ENCODE data around the gene POMT1.

DNA sequence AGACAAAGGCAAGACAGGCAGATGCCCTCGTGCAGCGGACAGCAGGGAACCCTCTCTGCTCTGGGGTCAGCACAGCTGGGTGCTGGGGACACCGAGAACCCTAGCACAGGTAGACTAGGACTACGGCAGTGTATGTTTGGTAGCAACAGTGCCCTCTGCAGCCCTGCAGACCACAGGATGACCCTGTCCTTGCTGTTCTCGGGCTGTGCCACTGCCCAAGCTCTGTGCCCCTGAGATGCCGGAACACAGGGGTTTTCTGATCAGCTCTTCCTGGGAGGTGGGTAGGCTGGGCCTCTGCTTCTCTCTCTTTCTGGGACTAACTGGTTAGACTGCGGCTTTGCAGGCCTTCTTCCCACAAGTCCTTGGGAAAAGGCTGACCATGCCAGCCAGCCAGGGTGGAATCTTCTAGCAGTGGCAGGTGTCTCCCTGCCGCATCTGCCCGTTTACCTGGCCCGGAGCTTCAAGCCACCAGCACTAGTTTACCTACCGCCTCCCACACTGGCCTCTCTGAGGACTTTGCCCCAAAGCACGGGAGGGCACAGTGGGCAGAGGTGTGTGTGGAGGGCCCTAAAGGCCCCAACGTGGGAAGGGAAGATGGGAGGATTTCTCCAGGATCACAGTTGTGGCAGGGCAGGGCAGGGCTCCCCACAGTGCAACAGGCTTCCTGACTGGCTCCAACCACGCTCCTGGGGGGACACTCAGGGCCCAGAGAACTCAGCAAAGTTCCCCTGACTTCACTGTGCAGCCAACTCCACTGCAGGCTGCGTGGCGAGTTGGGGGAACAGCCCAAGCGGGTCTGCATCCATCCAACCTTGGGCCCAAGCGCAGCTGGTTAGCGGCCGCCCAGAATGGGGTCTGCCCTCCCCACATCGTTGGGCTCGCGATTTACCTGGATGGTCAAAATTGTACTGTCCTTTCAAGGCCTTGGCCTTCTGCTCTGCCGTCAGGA lies 27.2 kb downstream of the POMT1 start:
- no peak for TF ChIP-seq ARNTL (CRISPR knock-in tag; IDR thresholded peaks at IDR 0.05; ENCODE audit: borderline replicate concordance, low read depth)
- TF ChIP-seq GLIS3 (CRISPR knock-in tag; IDR thresholded peaks at IDR 0.05) = no peak
- no peak for TF ChIP-seq ZFP3 (CRISPR knock-in tag; IDR thresholded peaks at IDR 0.05)
- TF ChIP-seq ZC3H10 (CRISPR knock-in tag; IDR thresholded peaks at IDR 0.05) = no peak
- no peak for TF ChIP-seq TCF4 (CRISPR knock-in tag; IDR thresholded peaks at IDR 0.05; ENCODE audit: borderline replicate concordance)
